Chondrocyte (in vitro differentiated cells): Measurements from ENCODE around the gene C4orf36. TPM values are rescaled to one million over a fixed set of nuclear protein-coding genes. Genes with fewer than 3 reads are reported as not detected.
"Not testable (repeated sequence)": the region's sequence is repeated elsewhere in the genome, so short reads cannot be mapped to it uniquely, and the experiment has no call there.

ENCODE experiments used
- DNase-seq: peaks from one replicate; pipeline ENCODE4 v3.0.0; 2021; ENCODE audit warnings: mixed read lengths, low spot score
- H3K27ac Mint-ChIP-seq: one replicate; pipeline ENCODE4 v1.8.0; 2021; ENCODE audit warnings: mild to moderate bottlenecking, moderate library complexity, mixed read lengths; ENCODE audit not compliant: unreplicated experiment
- H3K27me3 Mint-ChIP-seq: 2 replicates; pipeline ENCODE4 v1.8.0; 2021; ENCODE audit warnings: low read depth, mixed read lengths
- H3K36me3 Mint-ChIP-seq: 2 replicates; pipeline ENCODE4 v1.8.0; 2021; ENCODE audit warnings: low read depth, mixed read lengths
- H3K4me1 Mint-ChIP-seq: 2 replicates; pipeline ENCODE4 v1.8.0; 2021; ENCODE audit warnings: low read depth, mild to moderate bottlenecking, mixed read lengths
- H3K4me3 Mint-ChIP-seq: one replicate; pipeline ENCODE4 v1.8.0; 2021; ENCODE audit warnings: mild to moderate bottlenecking, moderate library complexity, mixed read lengths; ENCODE audit not compliant: unreplicated experiment
- H3K9me3 Mint-ChIP-seq: 2 replicates; pipeline ENCODE4 v1.8.0; 2021; ENCODE audit warnings: low read depth, mixed read lengths
- total RNA-seq: library from RNA; stranded (reverse); gene quantifications from 3 replicates; pipeline ENCODE4 v1.2.1, GENCODE V29; 2021
- TF ChIP-seq, protein P1 (sequence below): fragments of 200-600 bp; sonication (generic); IDR thresholded peaks from 2 replicates; pipeline ENCODE4 v1.5.0; 2021; ENCODE audit warnings: antibody characterized with exemption, mild to moderate bottlenecking, moderate library complexity

The C4orf36 gene
- total RNA-seq, 1 donor from 2014 or later, result 0.60 TPM

DNA sequence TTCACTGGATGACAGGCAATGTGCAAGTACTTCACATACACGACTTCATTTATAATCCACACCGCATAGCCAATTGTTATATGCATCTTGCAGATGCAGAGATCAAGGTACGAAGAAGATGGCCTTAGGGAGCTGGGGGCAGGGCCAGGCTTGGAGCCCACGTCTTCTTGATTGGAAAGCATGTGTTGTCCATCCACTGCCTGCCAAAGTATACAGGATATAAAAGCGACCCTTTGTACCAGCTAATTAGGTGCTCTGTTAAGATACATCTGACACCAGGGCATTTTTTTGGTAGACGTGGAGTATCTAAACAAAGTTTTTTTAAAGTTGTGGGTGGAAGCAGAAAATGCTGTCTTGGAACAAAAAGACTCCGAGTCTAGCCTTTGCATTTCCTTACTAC, 1.4 kb downstream of the C4orf36 start:
- no peak overlapping the region for H3K27ac Mint-ChIP-seq
- TF ChIP-seq, protein P1, sequence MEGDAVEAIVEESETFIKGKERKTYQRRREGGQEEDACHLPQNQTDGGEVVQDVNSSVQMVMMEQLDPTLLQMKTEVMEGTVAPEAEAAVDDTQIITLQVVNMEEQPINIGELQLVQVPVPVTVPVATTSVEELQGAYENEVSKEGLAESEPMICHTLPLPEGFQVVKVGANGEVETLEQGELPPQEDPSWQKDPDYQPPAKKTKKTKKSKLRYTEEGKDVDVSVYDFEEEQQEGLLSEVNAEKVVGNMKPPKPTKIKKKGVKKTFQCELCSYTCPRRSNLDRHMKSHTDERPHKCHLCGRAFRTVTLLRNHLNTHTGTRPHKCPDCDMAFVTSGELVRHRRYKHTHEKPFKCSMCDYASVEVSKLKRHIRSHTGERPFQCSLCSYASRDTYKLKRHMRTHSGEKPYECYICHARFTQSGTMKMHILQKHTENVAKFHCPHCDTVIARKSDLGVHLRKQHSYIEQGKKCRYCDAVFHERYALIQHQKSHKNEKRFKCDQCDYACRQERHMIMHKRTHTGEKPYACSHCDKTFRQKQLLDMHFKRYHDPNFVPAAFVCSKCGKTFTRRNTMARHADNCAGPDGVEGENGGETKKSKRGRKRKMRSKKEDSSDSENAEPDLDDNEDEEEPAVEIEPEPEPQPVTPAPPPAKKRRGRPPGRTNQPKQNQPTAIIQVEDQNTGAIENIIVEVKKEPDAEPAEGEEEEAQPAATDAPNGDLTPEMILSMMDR, result no peak
- H3K4me3 Mint-ChIP-seq, result no peak overlapping the region

DNA sequence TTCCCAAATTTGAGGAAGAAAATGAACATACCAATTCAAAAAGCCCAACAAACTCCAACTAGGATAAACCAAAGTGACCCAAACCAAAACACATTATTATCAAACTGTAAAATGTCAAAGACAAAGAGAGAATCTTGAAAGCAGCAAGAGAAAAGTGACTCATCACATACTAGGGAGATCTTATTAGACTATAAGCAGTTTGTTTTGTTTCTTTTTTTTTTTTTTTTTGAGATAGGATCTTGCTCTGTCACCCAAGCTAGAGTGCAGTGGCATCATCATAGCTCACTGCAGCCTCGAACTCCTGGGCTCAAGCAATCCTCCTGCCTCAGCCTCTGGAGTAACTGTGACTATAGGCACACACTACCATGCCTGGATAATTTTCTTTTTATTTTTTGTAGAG, 12.6 kb downstream of the C4orf36 start:
- no peak overlapping the region for H3K27ac Mint-ChIP-seq
- H3K4me3 Mint-ChIP-seq, result no peak overlapping the region
- H3K9me3 Mint-ChIP-seq, result peaks cover 23% of the 10 kb centered on the region
- TF ChIP-seq, protein P1, result no peak
- peaks cover 9% of the 10 kb centered on the region for H3K36me3 Mint-ChIP-seq
- no peaks in the 10 kb centered on the region for H3K27me3 Mint-ChIP-seq
- H3K4me1 Mint-ChIP-seq, result peaks cover 10% of the 10 kb centered on the region
- no peak for DNase-seq

More for the DNA sequence above, 1.4 kb downstream of the C4orf36 start:
- Mint-ChIP-seq H3K36me3 (no peaks in the 10 kb centered on the region), H3K9me3 (no peaks in the 10 kb centered on the region), H3K4me1 (peaks cover 15% of the 10 kb centered on the region), H3K27me3 (no peaks in the 10 kb centered on the region)
- no peak for DNase-seq

DNA sequence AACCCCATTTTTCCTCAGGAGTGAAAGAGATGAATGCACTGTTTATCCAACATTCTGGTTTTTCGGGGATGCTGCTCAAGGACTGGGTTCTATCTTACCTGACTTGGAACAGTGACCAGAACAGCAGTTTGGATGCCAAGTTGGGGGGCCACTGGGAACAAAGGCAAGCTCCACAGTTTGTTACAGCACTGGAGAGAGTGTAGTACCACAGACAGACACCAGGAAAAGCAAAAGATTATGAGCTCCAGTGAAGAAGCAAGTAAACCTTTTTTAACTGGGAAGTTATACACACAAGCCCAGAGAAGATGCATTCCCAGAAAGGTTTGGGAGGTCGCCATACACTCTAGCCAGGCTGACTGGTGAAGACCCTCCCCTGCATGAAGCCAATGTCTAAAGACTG, 13.6 kb downstream of the C4orf36 start:
- DNase-seq, result no peak
- Mint-ChIP-seq H3K4me1 (peaks cover 10% of the 10 kb centered on the region), H3K4me3 (no peak overlapping the region), H3K36me3 (peaks cover 9% of the 10 kb centered on the region), H3K27ac (no peak overlapping the region), H3K9me3 (peaks cover 22% of the 10 kb centered on the region), H3K27me3 (no peaks in the 10 kb centered on the region)
- TF ChIP-seq, protein P1, result peak; percentile 10

DNA sequence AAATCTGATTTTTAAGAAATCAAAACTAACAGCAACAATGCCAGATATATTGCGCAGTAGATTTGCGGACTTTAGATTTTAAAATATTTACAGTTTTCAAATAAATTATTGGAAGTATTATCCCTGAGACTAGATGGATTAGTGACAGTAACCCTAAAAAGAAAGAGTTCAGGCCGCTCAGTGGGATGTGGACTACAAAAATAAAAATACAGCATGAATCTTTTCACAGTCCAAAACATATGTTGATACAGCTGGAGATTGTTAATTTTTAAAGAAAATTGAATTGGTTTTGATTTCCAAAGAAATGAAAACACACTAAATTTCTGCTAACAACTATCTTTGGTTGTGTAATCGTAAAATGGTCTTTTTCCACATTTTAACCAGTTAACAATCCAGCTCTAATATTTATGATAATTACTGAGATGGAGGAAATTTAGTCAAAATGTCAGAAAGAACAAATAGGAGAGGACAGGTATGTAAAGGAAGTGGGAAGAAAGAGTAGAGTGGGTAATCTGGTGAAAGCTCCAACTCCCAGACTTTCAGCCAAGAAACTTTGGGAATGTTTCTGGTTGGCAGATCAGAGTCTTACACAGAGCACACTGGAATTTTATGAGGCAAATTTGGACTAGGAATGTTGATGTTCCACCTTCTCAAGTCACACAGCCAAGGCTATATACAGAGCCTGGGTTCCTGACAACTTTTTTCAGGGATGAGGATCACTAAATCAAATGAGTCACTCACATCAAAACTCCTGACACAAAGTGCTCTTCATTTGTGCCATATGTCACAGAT, 15.1 kb downstream of the C4orf36 start:
- Mint-ChIP-seq H3K27ac (peak overlapping the region; percentile 25), H3K36me3 (peaks cover 9% of the 10 kb centered on the region), H3K4me1 (peaks cover 10% of the 10 kb centered on the region), H3K4me3 (no peak overlapping the region), H3K9me3 (peaks cover 22% of the 10 kb centered on the region), H3K27me3 (no peaks in the 10 kb centered on the region)
- no peak for DNase-seq
- TF ChIP-seq, protein P1, result no peak

DNA sequence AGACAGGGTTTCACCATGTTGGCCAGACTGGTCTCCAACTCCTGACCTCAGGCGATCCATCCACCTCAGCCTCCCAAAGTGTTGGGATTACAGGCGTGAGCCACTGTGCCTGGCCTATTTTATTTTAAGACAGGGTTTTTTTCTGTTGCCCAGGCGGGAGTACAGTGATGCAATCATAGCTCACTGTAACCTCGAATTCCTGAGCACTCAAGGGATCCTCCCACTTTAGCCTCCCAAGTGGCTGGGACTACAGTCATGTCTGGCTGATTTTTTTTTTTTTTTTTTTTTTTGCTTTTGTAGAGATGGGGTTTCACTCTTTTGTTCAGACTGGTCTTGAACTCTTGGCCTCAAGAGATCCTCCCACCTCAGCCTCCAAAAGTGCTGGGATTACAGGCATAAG, 16.8 kb downstream of the C4orf36 start:
- not testable (repeated sequence) for H3K27me3 Mint-ChIP-seq, DNase-seq, H3K36me3 Mint-ChIP-seq, H3K27ac Mint-ChIP-seq, H3K4me3 Mint-ChIP-seq
- Mint-ChIP-seq H3K4me1 (peaks cover 10% of the 10 kb centered on the region), H3K9me3 (peaks cover 20% of the 10 kb centered on the region)

DNA sequence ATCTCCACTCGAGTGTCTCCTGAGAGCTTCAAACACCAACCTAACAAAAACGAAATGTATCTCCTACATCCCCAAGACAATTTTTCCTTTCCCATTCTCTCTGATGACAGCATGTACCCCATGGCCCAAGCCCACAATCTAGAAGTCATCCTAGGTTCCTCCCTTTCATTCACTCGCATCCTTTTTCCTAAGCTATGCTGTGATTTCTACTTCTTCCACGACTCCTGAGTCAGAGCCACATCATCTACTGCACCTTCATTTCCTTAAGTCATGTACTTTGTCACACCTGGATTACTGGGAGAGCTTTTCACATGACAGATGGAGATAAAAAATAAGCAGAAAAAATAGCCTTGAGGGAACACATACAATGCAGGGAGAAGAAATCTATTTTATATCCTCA, 20.1 kb downstream of the C4orf36 start:
- DNase-seq, result no peak
- no peak overlapping the region for H3K4me3 Mint-ChIP-seq
- H3K9me3 Mint-ChIP-seq, result no peaks in the 10 kb centered on the region
- H3K27ac Mint-ChIP-seq, result no peak overlapping the region
- peaks cover 4% of the 10 kb centered on the region for H3K4me1 Mint-ChIP-seq
- H3K36me3 Mint-ChIP-seq, result no peaks in the 10 kb centered on the region
- TF ChIP-seq, protein P1, result no peak
- no peaks in the 10 kb centered on the region for H3K27me3 Mint-ChIP-seq
